Measurements from ENCODE around the gene EEF1E1.

GRCh38 chr6:8082572-8082953, 19.8 kb downstream of the EEF1E1 start:
- TF ChIP-seq CTCF (IDR thresholded peaks at IDR 0.05) (no peak), POLR2A (IDR thresholded peaks at IDR 0.05) (no peak), POLR2AphosphoS5 (IDR thresholded peaks at IDR 0.05) (no peak)
